Osteoblast (primary cell): ENCODE measurements around the gene CARD10. TPM values are rescaled to one million over a fixed set of nuclear protein-coding genes. Genes with fewer than 3 reads are reported as not detected.

Experiments used
- DNase-seq: peaks from one replicate; pipeline ENCODE4 v3.0.0; 2011; ENCODE audit warnings: low spot score, mixed read lengths; ENCODE audit not compliant: insufficient read length; ENCODE audit errors: missing footprints
- H2AFZ ChIP-seq: 2 replicates; pipeline ENCODE4 v1.6.0; 2011; ENCODE audit warnings: mild to moderate bottlenecking, low read length
- H3K27ac ChIP-seq: 2 replicates; pipeline ENCODE4 v1.5.1; 2011; ENCODE audit warnings: mild to moderate bottlenecking, low read depth, low read length, moderate library complexity
- H3K27me3 ChIP-seq: 2 replicates; pipeline ENCODE4 v1.6.0; 2012; ENCODE audit warnings: mild to moderate bottlenecking, control low read depth, inconsistent platforms, low read length, moderate library complexity; ENCODE audit not compliant: insufficient read depth
- H3K36me3 ChIP-seq: 2 replicates; pipeline ENCODE4 v1.5.1; 2011; ENCODE audit warnings: mild to moderate bottlenecking, low read length, control low read depth, moderate library complexity; ENCODE audit not compliant: insufficient read depth
- H3K4me1 ChIP-seq: 2 replicates; pipeline ENCODE4 v1.5.1; 2011; ENCODE audit warnings: mild to moderate bottlenecking, low read length, control low read depth, moderate library complexity; ENCODE audit not compliant: insufficient read depth
- H3K4me2 ChIP-seq: 2 replicates; pipeline ENCODE4 v1.6.0; 2011; ENCODE audit warnings: mild to moderate bottlenecking, low read length; ENCODE audit not compliant: insufficient read depth
- H3K4me3 ChIP-seq: fragments of 200-600 bp; sonication (generic); 3 replicates; pipeline ENCODE4 v1.5.1; 2012; ENCODE audit warnings: mild to moderate bottlenecking, low read length, inconsistent platforms; ENCODE audit not compliant: insufficient read depth
- H3K79me2 ChIP-seq: 2 replicates; pipeline ENCODE4 v1.6.0; 2012; ENCODE audit warnings: mild to moderate bottlenecking, low read length, control low read depth, inconsistent platforms; ENCODE audit not compliant: insufficient read depth
- H3K9me3 ChIP-seq: 2 replicates; pipeline ENCODE4 v1.5.1; 2011; ENCODE audit warnings: low read depth, low read length, control low read depth
- H4K20me1 ChIP-seq: 2 replicates; pipeline ENCODE4 v1.6.0; 2012; ENCODE audit warnings: mild to moderate bottlenecking, low read length, control low read depth; ENCODE audit not compliant: insufficient read depth
- CTCF ChIP-seq: IDR thresholded peaks from 2 replicates; pipeline ENCODE4 v1.5.1; 2011; ENCODE audit warnings: mild to moderate bottlenecking, low read depth, low read length, moderate library complexity; ENCODE audit errors: extremely low read depth
- total RNA-seq: library from RNA; depleted of rRNA; stranded (reverse); fragments of >200 nt; gene quantifications from 2 replicates; pipeline ENCODE4 v1.2.3, GENCODE V29; 2012

The CARD10 gene
- total RNA-seq, 1 donor = 11.9 TPM

GRCh38 chr22:37563153-37564081, 44.2 kb upstream of the CARD10 start:
- Histone ChIP-seq H2AFZ (no peak overlapping the region), H3K4me3 (peak overlapping the region; percentile 47), H3K27me3 (no peaks in the 10 kb centered on the region), H3K4me1 (peaks cover 59% of the 10 kb centered on the region), H4K20me1 (peaks cover 72% of the 10 kb centered on the region), H3K36me3 (peaks cover 33% of the 10 kb centered on the region), H3K4me2 (peak overlapping the region; percentile 96), H3K79me2 (peaks cover 73% of the 10 kb centered on the region), H3K9me3 (no peaks in the 10 kb centered on the region), H3K27ac (peak overlapping the region; percentile 76)
- DNase-seq = peak; percentile 99
- no peak for TF ChIP-seq CTCF

- Histone ChIP-seq H3K4me3 (peak overlapping the region; percentile 95), H3K79me2 (peaks cover 63% of the 10 kb centered on the region), H4K20me1 (peaks cover 61% of the 10 kb centered on the region), H3K4me2 (peak overlapping the region; percentile 96), H2AFZ (no peak overlapping the region), H3K4me1 (peaks cover 59% of the 10 kb centered on the region), H3K36me3 (peaks cover 23% of the 10 kb centered on the region), H3K27me3 (no peaks in the 10 kb centered on the region), H3K9me3 (no peaks in the 10 kb centered on the region), H3K27ac (peak overlapping the region; percentile 76)
- no peak for TF ChIP-seq CTCF
- peak; percentile 75 for DNase-seq
Observed at GRCh38 chr22:37562049-37562875, 43.0 kb upstream of the CARD10 start.

- Histone ChIP-seq H3K4me3 (peak overlapping the region; percentile 95), H3K27me3 (no peaks in the 10 kb centered on the region), H2AFZ (peak overlapping the region; percentile 35), H3K36me3 (peaks cover 14% of the 10 kb centered on the region), H3K9me3 (no peaks in the 10 kb centered on the region), H4K20me1 (peaks cover 53% of the 10 kb centered on the region), H3K4me1 (peaks cover 51% of the 10 kb centered on the region), H3K79me2 (peaks cover 54% of the 10 kb centered on the region), H3K27ac (peak overlapping the region; percentile 76), H3K4me2 (peak overlapping the region; percentile 96)
- peak; percentile 86 for TF ChIP-seq CTCF
- peak; percentile 99 for DNase-seq
Observed at GRCh38 chr22:37561212-37562048, 42.2 kb upstream of the CARD10 start.
